ENCODE data around the gene VGLL3.

VGLL3 gene

GRCh38 chr3:86948822-86949221 is 42.1 kb downstream of the VGLL3 start:
- no peak for DNase-seq

- DNase-seq, result no peak
Observed at GRCh38 chr3:86942206-86942605, 48.7 kb downstream of the VGLL3 start.

- DNase-seq, result no peak
Observed at GRCh38 chr3:86938416-86939105, 52.4 kb downstream of the VGLL3 start.

- no peak for DNase-seq
Observed at GRCh38 chr3:86937306-86937791, 53.6 kb downstream of the VGLL3 start.

GRCh38 chr3:86934851-86935250 is 56.1 kb downstream of the VGLL3 start:
- no peak for DNase-seq

- no peak for DNase-seq
Observed at GRCh38 chr3:86930831-86931230, 60.1 kb downstream of the VGLL3 start.

- no peak for DNase-seq
Observed at GRCh38 chr3:86930181-86930580, 60.8 kb downstream of the VGLL3 start.

- DNase-seq, result no peak
Observed at GRCh38 chr3:86929046-86929445, 61.9 kb downstream of the VGLL3 start.

GRCh38 chr3:86923071-86923491 is 67.9 kb downstream of the VGLL3 start:
- no peak for DNase-seq

- DNase-seq, result no peak
Observed at GRCh38 chr3:86921971-86922680, 68.8 kb downstream of the VGLL3 start.

GRCh38 chr3:86914670-86915069 is 76.3 kb downstream of the VGLL3 start:
- no peak for DNase-seq

GRCh38 chr3:86913160-86913559 is 77.8 kb downstream of the VGLL3 start:
- DNase-seq, result no peak

GRCh38 chr3:86895202-86895601 is 95.7 kb downstream of the VGLL3 start:
- no peak for DNase-seq

GRCh38 chr3:86890741-86891396 is 100.1 kb downstream of the VGLL3 start:
- no peak for DNase-seq

Measured in activated CD8-positive, alpha-beta memory T cell treated with anti-CD3 and anti-CD28 coated beads, Interleukin-2, amount 50 U/mL, for 48 hours (primary cell).